AG20443 (cell line): Measurements from ENCODE around the gene NFATC2.
"Not testable (repeated sequence)": the region's sequence is repeated elsewhere in the genome, so short reads cannot be mapped to it uniquely, and the experiment has no call there.

Source experiments
- DNase-seq: peaks from one replicate; pipeline ENCODE4 v3.0.0; 2012; ENCODE audit warnings: low spot score, mixed read lengths

The NFATC2 gene

DNA sequence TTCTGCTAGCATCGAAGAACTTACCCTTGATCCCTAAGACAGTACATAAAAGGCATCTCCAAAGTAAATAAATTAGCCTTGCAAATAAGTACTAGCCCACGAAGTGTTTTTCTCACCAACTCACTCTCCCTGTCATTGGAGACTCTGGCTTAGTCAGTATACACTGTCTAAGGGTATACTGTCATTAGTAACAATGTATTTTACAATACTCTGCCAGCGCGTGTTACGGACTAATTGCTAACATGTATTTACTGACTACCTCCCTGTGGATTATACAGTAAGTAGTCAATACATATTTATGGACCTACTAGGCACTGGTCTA, 72.1 kb downstream of the NFATC2 start:
- DNase-seq, result no peak

DNA sequence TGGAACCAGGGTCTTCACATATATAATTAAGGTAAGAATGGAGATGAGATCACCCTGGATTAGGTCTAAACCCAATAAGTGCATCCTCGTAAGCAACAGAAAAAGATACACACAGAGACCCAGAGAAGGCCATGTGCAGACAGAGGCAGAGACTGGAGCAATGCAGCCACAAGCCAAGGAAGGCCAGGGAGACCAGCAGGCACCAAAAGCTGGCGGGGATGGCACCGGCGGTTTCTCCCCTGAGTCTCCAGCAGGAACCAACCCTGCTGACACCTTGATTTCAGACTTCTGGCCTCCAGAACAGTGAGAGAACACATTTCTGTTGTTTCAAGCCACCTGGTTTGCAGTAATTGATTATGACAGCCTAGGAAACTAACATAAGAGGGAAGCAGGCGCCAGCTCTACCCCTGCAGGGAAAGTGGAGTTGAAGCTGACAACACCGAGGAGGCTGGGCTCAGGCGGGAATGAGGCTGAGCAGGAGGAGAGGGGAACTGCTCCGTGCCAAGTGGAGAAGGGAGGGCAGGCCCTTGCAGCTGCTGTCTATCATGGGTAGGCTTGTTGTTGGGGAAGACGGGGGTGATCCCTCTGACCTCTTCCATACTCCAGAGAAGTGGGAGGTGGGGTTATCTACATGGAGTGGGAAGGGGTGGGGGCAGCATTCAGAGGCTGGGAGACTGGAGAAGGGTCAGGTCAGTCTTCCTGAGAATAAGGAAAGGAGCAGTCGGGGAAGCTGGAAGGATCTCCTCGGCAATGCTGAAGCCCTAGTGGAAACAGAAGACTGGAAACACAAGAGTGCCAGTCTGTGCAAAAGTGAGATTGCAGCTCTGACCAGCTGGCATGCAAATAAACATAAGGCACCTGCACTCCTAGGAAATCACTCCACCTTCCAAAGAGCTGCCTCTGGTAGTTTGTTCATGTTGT, 72.7 kb downstream of the NFATC2 start:
- DNase-seq, result no peak

DNA sequence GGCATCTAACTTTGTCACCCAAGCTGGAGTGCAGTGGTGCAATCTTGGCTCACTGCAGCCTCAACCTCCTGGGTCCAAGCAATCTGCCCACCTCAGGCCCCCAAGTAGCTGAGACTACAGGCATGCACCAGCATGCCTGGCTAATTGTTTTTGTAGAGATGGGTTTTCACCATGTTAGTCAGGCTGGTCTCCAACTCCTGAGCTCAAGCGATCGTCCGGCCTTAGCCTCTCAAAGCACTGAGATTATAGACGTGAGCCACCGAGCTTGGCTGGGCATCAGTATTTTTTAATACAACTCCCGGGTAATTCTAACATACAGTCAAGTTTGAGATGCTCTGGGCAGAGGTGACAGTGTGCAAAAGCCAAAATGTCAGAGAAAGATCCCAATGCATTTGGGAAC, 73.5 kb downstream of the NFATC2 start:
- no peak for DNase-seq

DNA sequence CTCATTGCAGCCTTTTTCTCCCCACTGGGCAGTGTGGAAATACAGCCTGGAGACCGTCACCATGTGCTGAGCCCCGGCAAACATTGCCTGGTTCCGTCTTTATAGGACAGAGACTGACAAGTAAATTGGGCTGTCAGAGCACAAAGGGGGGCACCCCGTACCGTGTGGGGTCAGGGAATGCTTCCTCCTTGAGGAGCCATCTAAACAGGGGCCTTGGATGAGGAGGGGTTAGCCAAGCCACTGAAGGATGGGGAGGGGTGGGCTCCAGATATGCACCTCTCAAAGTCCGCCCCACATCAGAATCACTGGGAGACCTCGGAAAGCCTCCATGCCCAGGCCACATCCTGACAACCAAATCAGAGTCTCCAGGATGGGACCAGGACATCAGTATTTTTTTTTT, 73.9 kb downstream of the NFATC2 start:
- no peak for DNase-seq

DNA sequence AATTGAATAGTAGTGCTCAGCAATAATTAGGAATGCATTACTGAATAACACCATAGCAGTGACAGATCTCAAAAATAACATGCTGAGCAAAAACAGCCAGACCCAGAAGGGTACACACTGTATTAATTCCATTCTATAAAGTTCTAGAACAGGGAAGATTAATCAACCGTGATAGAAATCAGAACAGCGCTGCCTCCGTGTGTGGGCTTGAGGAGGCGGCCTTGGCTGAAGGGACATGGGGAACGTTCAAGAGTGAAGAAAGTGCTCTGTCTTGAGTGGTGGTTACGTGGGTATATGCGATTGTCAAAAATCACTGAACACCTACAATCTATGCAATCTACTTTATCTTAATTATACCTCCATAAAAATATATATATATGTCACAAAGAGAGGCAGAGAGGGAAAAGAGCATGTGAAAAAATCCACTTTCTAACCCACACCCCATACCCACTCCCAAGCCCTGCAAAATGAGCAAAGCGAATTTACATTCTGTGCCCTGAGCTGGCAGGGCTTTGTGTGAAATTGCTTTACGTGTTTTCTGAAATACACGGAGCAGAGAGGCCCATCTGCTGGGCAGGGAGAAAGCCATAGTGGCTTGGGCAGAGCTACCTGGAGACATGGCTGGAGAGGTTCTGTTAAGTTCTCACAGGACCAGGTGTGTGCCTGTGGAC, 74.4 kb downstream of the NFATC2 start:
- no peak for DNase-seq

DNA sequence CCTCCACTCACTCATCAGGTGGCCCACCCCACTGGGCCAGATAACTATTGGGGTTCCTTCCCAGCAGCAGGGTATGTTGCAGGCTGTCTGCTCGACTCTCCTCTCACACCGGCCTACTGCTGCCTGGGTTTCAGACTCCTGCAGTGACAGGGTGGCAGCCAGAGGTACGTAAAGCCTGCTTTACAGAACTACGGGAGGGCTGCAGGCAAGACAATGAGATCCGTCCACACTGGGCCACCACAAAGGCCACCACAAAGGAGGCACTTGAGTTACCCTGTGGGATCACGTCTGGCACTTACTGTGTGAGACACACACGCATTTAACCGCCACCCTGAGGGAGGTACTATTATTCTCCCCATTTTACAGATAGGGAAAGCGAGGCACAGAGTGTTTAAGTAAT, 78.5 kb downstream of the NFATC2 start:
- DNase-seq, result no peak

DNA sequence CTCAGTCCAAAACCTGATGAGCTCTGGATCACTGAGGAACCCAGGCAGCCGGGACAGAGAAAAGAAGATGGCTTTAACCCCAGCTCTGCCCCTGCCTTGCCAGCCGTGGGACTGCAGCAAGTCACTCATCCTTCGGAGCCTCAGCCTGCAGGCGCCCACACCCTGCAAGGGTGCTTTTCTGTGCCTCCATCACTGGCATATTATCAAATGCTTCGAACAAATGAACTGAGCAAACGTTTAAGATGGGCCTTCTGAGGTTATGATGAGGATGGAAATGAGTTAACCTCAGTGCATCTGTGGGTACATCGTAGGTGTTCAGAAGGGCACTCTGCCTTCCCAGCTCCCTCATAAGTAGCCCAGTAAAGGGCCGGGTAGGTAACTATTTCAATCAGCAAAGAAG, 79.0 kb downstream of the NFATC2 start:
- no peak for DNase-seq

DNA sequence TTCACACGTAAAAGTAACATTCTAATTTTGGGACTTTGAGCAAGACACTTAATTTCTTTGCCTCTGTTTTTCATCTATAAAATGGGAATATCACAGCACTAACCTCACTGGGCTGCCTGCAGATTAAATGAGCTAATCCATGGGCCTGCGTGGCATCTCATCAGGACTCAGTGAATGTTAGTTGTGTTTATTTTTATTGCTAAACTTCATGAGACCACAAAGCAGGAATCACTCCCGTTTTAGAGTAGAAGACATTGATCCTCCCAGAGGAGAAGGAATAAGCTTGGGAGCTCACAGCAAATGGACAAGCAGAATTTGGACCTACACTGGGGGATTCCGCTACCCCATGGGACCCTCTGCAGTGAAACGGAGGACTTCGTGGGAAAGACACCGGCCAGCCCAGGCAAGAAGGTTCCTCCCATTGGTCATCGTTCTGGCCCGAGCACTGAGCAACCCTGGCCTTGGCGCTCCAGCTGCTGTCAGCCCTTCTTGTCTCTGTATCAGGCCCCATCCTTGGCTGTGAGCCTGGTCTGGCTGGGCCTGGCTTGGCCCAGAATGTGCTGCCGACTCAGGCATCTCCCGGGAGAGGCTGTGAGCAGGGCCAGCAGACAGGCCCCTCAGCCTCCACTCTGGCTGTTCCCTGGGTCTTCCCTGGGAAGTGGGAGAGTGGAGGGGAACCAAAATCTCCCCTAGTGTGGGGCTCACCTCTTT, 79.8 kb downstream of the NFATC2 start:
- peak; percentile 89 for DNase-seq

DNA sequence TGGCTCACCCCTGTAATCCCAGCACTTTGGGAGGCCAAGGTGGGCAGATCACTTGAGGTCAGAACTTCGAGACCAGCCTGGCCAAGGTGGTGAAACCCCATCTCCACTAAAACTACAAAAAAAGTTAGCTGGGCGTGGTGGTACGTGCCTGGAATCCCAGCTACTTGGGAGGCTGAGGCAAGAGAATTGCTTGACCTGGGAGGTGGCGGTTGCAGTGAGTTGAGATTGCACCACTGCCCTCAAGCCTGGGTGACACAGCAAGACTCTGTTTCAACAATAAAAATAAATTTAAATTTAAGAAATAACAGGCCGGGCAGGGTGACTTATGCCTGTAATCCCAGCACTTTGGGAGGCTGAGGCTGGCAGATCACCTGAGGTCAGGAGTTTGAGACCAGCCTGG, 80.7 kb downstream of the NFATC2 start:
- DNase-seq, result not testable (repeated sequence)

DNA sequence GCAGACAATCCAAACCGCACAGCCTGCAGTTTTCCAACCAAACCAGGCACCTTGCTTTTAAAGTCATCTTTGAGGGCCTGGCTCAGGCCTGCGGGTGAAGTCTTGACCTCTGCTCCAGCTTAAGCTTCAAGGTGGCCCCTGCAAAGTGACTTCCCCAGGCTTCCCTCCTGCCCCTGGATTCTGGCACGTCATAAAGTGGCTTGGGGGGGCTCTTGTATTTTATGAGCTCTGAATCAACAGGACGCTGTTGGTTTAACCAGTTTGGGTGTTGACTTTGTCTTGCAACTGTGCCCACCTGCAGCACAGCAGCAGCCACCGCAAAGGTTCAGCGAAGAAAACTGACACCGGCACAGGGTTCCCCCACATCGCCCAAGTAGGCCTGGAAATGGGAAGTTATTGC, 81.2 kb downstream of the NFATC2 start:
- DNase-seq, result no peak

DNA sequence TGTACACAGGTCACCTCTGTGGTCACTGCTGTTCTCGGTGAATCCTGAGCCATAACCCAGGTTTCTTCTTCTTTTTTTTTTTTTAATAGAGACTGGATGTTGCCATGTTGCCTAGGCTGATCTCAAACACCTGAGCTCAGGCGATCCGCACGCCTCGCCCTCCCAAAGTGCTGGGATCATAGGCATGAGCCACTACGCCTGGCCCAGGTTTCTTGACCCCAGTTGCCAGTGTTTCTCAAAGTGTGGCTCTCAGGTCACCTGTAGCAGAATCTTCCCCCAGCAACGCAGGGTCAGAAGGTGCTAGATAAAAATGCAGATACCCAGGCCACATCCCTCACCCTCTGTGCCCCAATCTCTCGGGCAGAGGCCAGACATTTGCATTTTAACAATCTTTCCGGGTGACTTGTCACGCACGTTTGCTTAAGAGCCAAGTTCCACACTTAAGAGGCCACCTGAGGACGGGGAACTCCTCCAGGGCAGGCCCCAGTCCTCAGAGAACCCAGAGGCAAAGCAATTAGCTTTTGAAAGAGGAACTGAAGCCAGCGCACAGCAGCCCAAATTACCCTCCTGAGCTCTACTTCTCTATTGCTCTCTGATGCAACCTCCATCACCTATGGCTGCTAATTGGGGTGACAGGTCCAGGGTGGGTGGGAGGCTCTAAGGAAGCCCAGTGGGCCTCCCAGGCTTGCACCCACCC, 81.8 kb downstream of the NFATC2 start:
- DNase-seq, result no peak

DNA sequence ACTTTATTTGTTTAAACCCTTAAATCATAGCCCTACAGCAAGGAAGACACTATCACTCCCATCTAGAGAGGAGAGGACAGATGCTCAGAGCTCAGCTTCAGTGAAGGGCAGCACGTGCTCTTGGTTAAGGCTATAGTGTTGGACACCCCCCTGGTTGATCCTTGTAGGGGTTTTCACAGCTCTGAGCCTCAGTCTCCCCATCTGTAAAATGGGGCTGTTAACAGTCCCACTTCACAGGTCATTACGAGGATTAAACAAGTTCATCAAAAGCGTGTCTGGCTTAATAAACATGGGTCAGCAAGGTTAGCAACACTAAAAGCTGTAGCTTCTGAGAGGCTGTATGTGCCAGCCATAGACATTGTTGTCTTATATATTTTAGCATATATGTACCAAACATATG, 82.4 kb downstream of the NFATC2 start:
- no peak for DNase-seq

DNA sequence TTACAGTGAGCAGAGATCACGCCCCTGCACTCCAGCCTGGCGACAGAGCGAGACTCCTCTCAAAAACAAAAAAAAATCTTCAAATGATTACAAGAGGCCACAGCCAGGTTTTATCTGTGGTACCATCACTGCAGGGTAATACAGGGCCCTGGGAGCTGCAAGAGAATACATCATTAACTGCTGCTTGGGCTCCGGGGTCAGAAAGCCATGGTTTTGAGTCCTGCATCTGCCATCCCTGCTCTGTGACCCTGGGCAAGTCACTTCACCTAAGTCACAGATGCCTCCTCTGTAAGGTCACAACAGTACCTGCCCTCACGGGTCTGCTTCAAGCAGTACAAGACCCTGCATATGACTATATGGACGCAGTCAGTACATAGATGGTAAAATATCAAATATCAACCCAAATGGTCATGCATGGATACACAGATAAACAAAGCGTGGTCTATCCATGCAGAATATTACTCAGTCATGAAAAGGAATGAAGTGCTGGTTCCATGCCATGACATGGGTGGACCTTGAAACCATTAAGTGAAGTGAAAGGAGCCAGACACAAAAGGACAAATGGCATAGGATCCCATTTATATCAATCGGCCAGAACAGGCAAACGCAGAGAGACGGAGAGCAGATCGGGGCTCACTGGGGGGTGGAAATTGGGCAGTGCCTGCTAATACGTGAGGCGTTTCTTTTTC, 83.6 kb downstream of the NFATC2 start:
- DNase-seq, result no peak

DNA sequence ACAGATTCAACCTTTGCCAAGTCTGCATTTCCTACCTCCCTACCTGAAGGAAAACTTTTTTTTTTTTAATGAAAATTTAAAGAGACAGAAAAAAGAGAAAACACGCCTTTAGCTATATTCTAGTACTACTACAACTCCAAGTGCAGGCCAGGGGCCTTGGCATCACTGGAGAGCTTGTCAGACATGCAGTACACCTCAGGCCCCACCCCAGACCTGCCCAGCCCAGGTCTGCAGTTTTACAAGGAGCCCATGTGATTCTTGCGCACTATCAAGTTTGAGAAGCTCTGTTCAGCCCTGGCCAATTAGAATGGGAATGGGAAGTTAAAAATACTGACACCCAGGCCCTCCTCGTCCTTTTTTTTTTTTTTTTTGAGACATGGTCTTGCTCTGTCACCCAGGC, 85.0 kb downstream of the NFATC2 start:
- DNase-seq, result no peak

DNA sequence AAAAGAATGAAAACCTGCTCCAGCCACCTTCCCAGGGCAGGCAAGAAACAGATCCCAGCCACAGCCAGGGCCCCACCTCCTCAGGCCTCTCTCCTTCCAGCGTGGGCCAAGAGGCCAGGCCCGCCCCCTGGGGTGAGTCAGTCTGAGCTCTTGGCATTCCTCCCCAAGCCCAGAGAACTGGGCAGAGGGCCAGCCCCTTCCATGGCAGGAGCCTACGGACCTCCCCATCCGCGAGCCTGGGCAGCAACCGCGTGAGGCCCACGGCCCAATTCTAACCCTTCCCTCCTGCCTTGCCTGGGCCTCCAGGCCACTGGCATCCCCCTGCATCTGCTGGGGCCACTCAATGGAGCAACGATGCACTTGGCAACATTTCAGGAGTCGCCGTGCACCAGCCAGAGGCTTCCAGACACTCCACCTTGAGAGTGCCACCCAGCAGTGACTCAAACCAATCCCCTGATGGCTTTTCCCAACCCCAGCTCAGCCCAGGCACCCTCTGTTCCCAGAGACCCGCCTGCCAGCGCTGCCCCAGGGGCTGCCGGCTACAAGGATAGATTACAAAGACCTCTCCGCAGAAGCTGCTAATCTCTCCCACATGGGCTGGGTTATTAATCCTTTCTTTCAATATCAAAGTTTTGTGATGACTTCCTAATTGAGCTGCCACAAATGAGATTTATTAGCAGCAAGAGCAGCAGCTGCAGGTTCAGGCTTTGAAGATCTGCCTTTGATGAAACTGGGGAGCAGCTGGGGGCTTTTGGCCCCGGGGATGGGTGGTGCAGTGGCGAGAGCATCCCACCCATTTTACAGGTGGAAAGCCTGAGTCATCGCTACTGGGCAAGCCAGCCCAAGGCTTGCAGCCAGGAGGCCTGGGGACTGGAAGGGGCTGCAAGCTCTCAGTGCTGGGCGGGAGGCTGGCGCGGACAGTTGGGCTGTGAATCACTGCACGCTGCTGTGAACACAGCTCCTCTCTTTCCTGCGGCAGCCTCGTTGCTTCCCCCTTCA, 85.7 kb downstream of the NFATC2 start:
- DNase-seq, result peak; percentile 97

DNA sequence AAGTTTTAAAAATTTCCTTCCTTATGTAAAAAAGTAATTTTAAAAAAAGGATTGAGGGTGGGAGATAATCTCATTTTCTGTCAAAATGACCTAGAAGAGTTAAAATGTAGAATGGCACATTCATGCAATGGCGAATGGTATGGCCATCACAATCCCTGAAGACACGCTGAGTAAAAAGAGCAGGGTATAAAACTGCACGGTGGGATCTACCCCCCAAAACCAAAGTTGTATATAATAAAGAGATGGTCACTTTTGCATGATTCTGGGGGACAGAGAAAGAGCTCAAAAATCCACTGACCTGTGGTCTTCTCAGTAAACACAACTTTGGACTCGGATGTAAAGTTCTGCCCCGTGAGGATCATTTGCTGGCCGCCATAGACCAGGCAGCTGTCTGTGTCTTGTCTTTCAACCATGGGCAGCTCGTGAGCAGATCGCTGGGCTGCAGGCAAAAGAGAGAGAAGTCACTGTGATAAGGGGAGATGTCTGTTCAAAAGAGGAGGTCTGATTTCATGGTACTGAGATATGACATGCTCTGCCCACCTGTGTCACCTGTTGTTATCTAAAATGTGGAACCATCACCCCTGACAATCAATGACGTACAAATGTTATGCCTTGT, 88.2 kb downstream of the NFATC2 start:
- DNase-seq, result no peak

DNA sequence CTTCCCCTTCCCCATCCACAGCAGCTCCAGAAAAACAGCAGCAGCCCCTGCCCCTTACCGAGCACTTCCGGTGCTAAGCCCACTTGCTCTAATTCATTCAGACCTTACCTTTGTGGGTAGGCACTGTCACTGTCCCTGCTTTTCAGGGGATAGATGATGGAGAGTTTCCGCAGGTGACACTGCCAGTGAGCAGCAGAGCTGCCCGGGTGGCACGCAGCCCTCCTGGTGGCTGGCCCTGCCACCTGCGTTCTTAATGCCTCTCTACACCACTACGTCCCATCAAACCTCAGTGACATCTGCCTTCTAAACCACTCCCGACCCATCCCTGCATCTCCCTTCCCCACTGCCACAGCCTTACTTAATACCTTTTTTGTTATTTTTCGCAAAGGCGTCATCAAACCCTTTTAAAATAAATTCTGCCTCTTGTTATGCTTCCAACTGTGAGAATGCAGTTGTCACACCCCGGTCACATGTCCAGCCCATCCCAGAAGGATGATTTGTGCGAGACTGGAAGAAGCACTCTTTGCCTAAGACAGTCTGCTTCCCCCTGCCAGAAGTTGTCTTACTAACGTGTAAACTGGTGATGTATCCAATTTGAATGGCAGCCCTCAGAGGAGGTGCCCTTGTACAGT, 89.7 kb downstream of the NFATC2 start:
- DNase-seq, result no peak

DNA sequence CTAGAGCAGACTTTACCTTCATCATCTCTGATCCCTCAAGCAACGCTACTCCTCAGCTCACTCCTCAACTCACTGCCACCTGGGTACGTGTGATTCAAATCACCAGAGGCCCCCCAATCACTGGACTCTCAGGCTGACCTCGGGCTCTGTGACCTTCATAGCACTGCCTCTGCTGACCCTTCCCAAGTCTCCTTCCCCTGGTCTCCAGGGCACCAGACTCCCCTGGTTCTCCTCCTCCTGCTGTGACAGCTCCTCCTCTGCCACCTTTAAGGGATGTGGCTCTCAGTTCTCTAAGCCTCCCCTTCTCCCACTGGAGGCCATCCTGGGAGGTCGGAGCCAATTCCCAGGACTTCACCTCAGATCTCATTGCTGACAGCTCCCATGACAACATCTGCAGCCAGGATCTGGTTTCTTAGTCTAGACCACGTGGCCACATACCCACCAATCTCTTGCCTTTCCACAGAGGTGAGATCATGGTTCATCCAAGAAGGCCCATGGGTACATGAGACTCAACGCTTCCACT, 90.4 kb downstream of the NFATC2 start:
- no peak for DNase-seq

DNA sequence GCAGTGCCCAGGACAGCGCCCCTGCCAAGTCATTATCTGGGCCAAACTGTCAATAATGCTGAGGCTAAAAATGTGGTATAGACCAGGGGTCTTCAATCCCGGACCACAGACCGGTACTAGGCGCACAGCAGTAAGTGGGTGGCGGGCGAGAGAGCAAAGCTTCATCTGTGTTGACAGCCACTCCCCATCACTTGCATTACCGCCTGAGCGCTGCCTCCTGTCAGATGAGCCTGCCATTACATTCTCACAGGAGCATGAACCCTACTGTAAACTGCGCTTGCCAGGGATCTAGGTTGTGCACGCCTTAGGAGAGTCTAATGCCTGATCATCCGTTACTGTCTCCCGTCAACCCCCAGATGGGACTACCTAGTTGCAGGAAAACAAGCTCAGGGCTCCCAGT, 91.0 kb downstream of the NFATC2 start:
- no peak for DNase-seq
